Spleen (tissue), 11 donors: ENCODE data around the gene MYO5B. TPM values are rescaled to one million over a fixed set of nuclear protein-coding genes. Genes with fewer than 3 reads are reported as not detected.

ENCODE experiments used
- DNase-seq: peaks from one replicate; pipeline ENCODE4 v3.0.0-alpha.2; 2020
- H3K27ac ChIP-seq, 8 donors: fragments of 200-600 bp; sonication (generic) in 7 of 8; 1 replicate in 4 of 8; 2 replicates in 4 of 8; pipeline versions ENCODE4 v1.5.0 to v1.8.0; 2016 to 2021; ENCODE audit warnings: inconsistent platforms in 4 of 8, mild to moderate bottlenecking in 4 of 8, moderate library complexity in 1 of 8
- H3K27me3 ChIP-seq, 7 donors: fragments of 200-600 bp; sonication (generic) in 6 of 7; replicated peaks in 1 of 7; 1 replicate in 4 of 7; 2 replicates in 3 of 7; pipeline versions ENCODE4 v1.5.0 to v1.8.0; 2016 to 2021; ENCODE audit warnings: inconsistent platforms in 3 of 7, mild to moderate bottlenecking in 1 of 7
- H3K36me3 ChIP-seq, 6 donors: fragments of 200-600 bp; sonication (generic) in 5 of 6; 1 replicate in 4 of 6; 2 replicates in 2 of 6; pipeline versions ENCODE4 v1.5.0 to v1.8.0; 2016 to 2021; ENCODE audit warnings: inconsistent platforms in 2 of 6
- H3K4me1 ChIP-seq, 6 donors: fragments of 200-600 bp; sonication (generic) in 5 of 6; 1 replicate in 3 of 6; 2 replicates in 3 of 6; pipeline versions ENCODE4 v1.5.0 to v1.8.0; 2016 to 2021; ENCODE audit warnings: inconsistent platforms in 3 of 6
- H3K4me3 ChIP-seq, 8 donors: fragments of 200-600 bp; sonication (generic) in 7 of 8; 1 replicate in 4 of 8; 2 replicates in 4 of 8; pipeline versions ENCODE4 v1.5.0 to v1.8.0; 2016 to 2021; ENCODE audit warnings: inconsistent platforms in 4 of 8, mild to moderate bottlenecking in 4 of 8, moderate library complexity in 2 of 8
- H3K9me3 ChIP-seq, 8 donors: fragments of 200-600 bp; sonication (generic) in 7 of 8; 1 replicate in 4 of 8; 2 replicates in 4 of 8; pipeline versions ENCODE4 v1.5.0 to v1.8.0; 2016 to 2021; ENCODE audit warnings: inconsistent platforms in 4 of 8
- CTCF ChIP-seq, 11 experiments: fragments of 200-600 bp in 7 of 11; fragments of 450-650 bp in 4 of 11; sonication (generic) in 4 of 11; IDR thresholded peaks in 8 of 11; conservative IDR thresholded peaks in 3 of 11; 1 replicate in 7 of 11; 2 replicates in 4 of 11; pipeline versions ENCODE4 v1.4.0 to v1.8.0; 2016 to 2021; ENCODE audit warnings: antibody characterized with exemption in 11 of 11, inconsistent platforms in 4 of 11, mild to moderate bottlenecking in 1 of 11
- POLR2A ChIP-seq, 3 donors: fragments of 450-650 bp; IDR thresholded peaks; one replicate each; pipeline ENCODE4 v1.5.1; 2017; ENCODE audit warnings: antibody characterized with exemption in 3 of 3, mild to moderate bottlenecking in 1 of 3
- POLR2AphosphoS5 ChIP-seq, 3 donors: sonication (generic); formaldehyde crosslinking; IDR thresholded peaks; one replicate each; pipeline ENCODE4 v1.5.1; 2017; ENCODE audit warnings: antibody characterized with exemption in 3 of 3
- WGBS, 5 donors: extraction: QIAGEN DNeasy Blood & Tissue Kit in 3 of 5; methylation state at CpG; one replicate each; pipeline versions ENCODE4 v1.1.5 to v1.1.7; 2013 to 2018; 5-methylcytosine and 5-hydroxymethylcytosine counted together
- intact Hi-C: fragments of 100-400 bp; cut with DNase I; formaldehyde crosslinking; loops from one replicate; pipeline ENCODE4 v1.15.0; 2023; ENCODE audit warnings: low total_unique reads
- polyA plus RNA-seq, 3 donors: library from polyadenylated mRNA; stranded (reverse); fragments of 200-250 nt; gene quantifications; one replicate each; pipeline ENCODE4 v1.2.1, GENCODE V29; 2013
- total RNA-seq, 7 donors: library from RNA; depleted of rRNA in 3 of 7; stranded (reverse); fragments of >200 nt in 3 of 7; fragmentation: NEBNext Ultra II Directional in 4 of 7; extraction: Animal tissue kit (Norgen Biotek cat#: 25700) in 4 of 7; gene quantifications; one replicate each; pipeline versions ENCODE4 v1.1.0 to v1.2.1, GENCODE V29; 2016 to 2021
- donor health status: healthy with polysubstance abuse.
- donor health status: DM: no; HTN: no; CAD: no; lungs with moderate emphysema.
- donor health status: DM: no; HTN: no; CAD: no.
- donor health status: Bipolar disorder and iron deficiency.
- donor health status: healthy.
- donor health status: DM: no; HTN: no; CAD: no.
- donor health status: DM: yes; HTN: yes; CAD: no.

MYO5B gene
- total and polyA plus RNA-seq, 10 donors = 0.74 to 6.0 (median 2.4) TPM

- Histone ChIP-seq H3K4me3 (peak overlapping the region in 1 of 8 donors; percentile 32), H3K27ac (peak overlapping the region in 7 of 8 donors; percentile 10 to 72 (median 32)), H3K27me3 (no peaks in the 10 kb centered on the region), H3K36me3 (no peaks in the 10 kb centered on the region), H3K4me1 (peaks cover 6 to 57% (median 17%) of the 10 kb centered on the region in 6 donors), H3K9me3 (no peaks in the 10 kb centered on the region)
- TF ChIP-seq POLR2AphosphoS5 (IDR thresholded peaks at IDR 0.05) (peak in 1 of 3 donors; percentile 39), POLR2A (IDR thresholded peaks at IDR 0.05) (no peak)
- WGBS, 5 donors = 24 to 38% (median 32%) methylated on average over 5 of the region's 5 CpGs
- DNase-seq = no peak
- intact Hi-C loops = no loop called here
These were observed 374.9 kb downstream of the MYO5B start for GRCh38 chr18:49819823-49820671.

DNA sequence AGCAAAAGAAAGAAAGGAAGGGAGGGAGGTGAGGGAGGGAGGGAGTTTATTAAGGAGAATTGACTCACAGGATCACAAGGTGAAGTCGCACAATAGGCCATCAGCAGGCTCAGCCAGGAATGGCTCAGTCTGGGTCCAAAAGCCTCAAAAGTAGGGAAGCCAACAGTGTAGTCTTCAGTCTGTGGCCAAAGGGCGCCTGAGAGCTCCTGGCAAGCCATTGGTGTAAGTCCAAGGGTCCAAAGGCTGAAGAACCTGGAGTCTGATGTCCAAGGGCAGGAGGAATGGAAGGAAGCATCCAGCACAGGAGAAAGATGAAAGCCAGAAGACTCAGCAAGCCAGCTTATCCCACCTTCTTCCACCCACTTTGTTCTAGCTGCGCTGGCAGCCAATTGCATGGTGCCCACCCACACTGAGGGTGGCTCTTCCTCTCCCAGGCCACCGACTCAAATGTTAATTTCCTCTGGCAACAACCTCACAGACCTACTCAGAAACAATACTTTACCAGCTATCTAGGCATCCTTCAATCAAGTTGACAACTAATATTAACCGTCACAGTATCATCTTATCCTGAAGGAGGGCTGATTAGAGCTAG is 375.8 kb downstream of the MYO5B start:
- intact Hi-C loops = no loop called here
- H3K27ac ChIP-seq = peak overlapping the region in 7 of 8 donors; percentile 10 to 72 (median 32)
- peaks cover 9 to 65% (median 23%) of the 10 kb centered on the region in 6 donors for H3K4me1 ChIP-seq
- TF ChIP-seq POLR2A (IDR thresholded peaks at IDR 0.05) = no peak
- TF ChIP-seq CTCF (IDR thresholded peaks at IDR 0.05 in 8 of 11, conservative IDR thresholded peaks at IDR 0.05 in 3 of 11) = no peak
- TF ChIP-seq POLR2AphosphoS5 (IDR thresholded peaks at IDR 0.05) = no peak
- H3K9me3 ChIP-seq = no peaks in the 10 kb centered on the region
- no peaks in the 10 kb centered on the region for H3K27me3 ChIP-seq
- no peak overlapping the region for H3K4me3 ChIP-seq
- H3K36me3 ChIP-seq = no peaks in the 10 kb centered on the region
- DNase-seq = no peak
- WGBS, 5 donors = 78 to 89% (median 81%) methylated on average over 5 of the region's 5 CpGs

GRCh38 chr18:49817947-49818346 is 377.0 kb downstream of the MYO5B start:
- no peak for DNase-seq
- Histone ChIP-seq H3K36me3 (no peaks in the 10 kb centered on the region), H3K27me3 (no peaks in the 10 kb centered on the region), H3K27ac (no peak overlapping the region), H3K4me1 (peaks cover 9 to 71% (median 24%) of the 10 kb centered on the region in 6 donors), H3K9me3 (no peaks in the 10 kb centered on the region), H3K4me3 (no peak overlapping the region)
- intact Hi-C loops = no loop called here
- TF ChIP-seq POLR2A (IDR thresholded peaks at IDR 0.05) (no peak), CTCF (IDR thresholded peaks at IDR 0.05 in 8 of 11, conservative IDR thresholded peaks at IDR 0.05 in 3 of 11) (no peak), POLR2AphosphoS5 (IDR thresholded peaks at IDR 0.05) (no peak)
- 91 to 99% (median 95%) methylated on average over 5 of the region's 5 CpGs for WGBS, 5 donors

DNA sequence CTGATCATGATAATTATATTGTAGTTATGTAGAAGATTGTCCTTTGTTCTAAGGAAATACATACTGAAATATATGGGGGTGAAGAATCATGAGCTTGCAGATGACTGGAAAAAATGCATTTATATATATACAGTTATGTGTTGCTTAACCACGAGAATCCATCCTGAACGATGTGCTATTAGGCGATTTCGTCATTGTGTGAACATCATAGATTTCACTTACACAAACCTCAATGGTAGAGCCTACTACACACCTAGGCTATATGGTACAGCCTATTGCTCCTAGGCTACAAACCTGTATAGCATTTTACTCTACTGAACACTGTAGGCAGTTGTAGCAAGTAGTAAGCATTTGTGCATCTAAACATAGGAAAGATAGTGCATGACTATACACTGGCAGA is 379.0 kb downstream of the MYO5B start:
- Histone ChIP-seq H3K9me3 (no peaks in the 10 kb centered on the region), H3K36me3 (no peaks in the 10 kb centered on the region), H3K4me1 (peaks cover 20 to 85% (median 42%) of the 10 kb centered on the region in 6 donors), H3K4me3 (no peak overlapping the region), H3K27me3 (no peaks in the 10 kb centered on the region), H3K27ac (no peak overlapping the region)
- TF ChIP-seq POLR2AphosphoS5 (IDR thresholded peaks at IDR 0.05) (no peak), CTCF (IDR thresholded peaks at IDR 0.05 in 8 of 11, conservative IDR thresholded peaks at IDR 0.05 in 3 of 11) (no peak), POLR2A (IDR thresholded peaks at IDR 0.05) (no peak)
- intact Hi-C loops = no loop called here
- DNase-seq = no peak
- WGBS, 5 donors = 68 to 90% (median 82%) methylated on average over 4 of the region's 4 CpGs
